ENCODE measurements around the gene PPP2R2D. TPM values are rescaled to one million over a fixed set of nuclear protein-coding genes. Genes with fewer than 3 reads are reported as not detected.

Gene PPP2R2D
- total RNA-seq, 2 experiments from 2014 or later: 32.6 to 32.9 TPM

DNA sequence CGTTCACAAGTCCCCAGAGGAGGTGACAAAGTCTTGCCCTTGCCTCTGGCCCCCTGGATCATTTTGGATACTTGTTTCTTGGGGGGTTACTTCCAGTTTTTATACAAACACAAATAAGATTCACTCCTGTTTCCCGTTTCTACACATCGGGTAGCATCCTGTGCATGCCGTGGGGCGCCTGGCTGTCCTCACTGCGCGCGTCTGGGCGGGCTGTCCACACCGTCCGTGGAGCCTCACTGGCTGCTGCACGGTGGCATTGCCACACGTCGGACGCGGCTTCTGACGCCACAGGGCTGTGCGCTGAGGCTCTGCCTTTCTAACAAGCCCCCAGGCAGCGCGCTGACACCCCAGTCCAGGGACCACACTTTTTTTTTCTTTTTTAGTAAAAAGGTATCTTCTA is 62.5 kb downstream of the PPP2R2D start:
- H3K4me1 ChIP-seq (ENCODE audit: insufficient read depth, low read length): peaks cover 17% of the 10 kb centered on the region
- no peak overlapping the region for H3K4me3 ChIP-seq (ENCODE audit: low read length)
- POLR2A ChIA-PET: no interaction called here
- TF ChIP-seq, protein P1, sequence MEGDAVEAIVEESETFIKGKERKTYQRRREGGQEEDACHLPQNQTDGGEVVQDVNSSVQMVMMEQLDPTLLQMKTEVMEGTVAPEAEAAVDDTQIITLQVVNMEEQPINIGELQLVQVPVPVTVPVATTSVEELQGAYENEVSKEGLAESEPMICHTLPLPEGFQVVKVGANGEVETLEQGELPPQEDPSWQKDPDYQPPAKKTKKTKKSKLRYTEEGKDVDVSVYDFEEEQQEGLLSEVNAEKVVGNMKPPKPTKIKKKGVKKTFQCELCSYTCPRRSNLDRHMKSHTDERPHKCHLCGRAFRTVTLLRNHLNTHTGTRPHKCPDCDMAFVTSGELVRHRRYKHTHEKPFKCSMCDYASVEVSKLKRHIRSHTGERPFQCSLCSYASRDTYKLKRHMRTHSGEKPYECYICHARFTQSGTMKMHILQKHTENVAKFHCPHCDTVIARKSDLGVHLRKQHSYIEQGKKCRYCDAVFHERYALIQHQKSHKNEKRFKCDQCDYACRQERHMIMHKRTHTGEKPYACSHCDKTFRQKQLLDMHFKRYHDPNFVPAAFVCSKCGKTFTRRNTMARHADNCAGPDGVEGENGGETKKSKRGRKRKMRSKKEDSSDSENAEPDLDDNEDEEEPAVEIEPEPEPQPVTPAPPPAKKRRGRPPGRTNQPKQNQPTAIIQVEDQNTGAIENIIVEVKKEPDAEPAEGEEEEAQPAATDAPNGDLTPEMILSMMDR (IDR thresholded peaks at IDR 0.05): no peak
- H3K27ac ChIP-seq (ENCODE audit: low read depth in 1 of 2, low read length in 2 of 2): no peak overlapping the region
- Mint-ChIP-seq H3K27ac (peak overlapping the region; percentile 66), H3K27me3 (no peaks in the 10 kb centered on the region), H3K4me3 (no peak overlapping the region), H3K36me3 (ENCODE audit: low read depth) (peaks cover 28% of the 10 kb centered on the region), H3K9me3 (no peaks in the 10 kb centered on the region), H3K4me1 (ENCODE audit: low read depth) (peaks cover 27% of the 10 kb centered on the region)
- intact Hi-C loops (cut with DNase I, micrococcal nuclease): no loop called here
- CTCF ChIA-PET: no interaction called here
- no peak for ATAC-seq (ENCODE audit: poor library complexity)
- H3K36me3 ChIP-seq (ENCODE audit: insufficient read depth, low read length): peaks cover 13% of the 10 kb centered on the region
- H3K27me3 ChIP-seq (ENCODE audit: control insufficient read depth in 1 of 2, insufficient read depth in 2 of 2, low read length in 2 of 2): no peaks in the 10 kb centered on the region
- no peak for DNase-seq
- no peaks in the 10 kb centered on the region for H3K9me3 ChIP-seq (ENCODE audit: control insufficient read depth in 1 of 2, insufficient read depth in 1 of 2, low read length in 2 of 2)

DNA sequence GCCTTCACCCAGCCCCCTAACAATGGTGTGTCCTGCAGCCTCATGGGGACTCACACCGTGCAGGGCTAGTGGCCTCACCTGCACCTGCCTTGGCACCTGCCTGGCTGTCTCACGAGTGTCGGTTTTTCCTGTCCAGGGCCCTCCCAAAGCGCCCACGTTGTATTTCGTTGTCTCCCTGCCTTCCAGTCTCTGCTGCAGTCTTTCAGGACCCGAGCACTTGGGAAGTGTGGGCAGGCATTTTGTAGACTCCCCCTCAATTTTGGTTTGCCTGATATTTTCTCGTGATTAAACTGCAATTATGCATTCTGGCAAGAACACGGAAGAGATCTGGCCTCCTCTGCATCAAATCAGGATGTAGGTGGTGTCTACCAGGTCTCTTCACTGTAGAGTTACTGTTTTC is 63.0 kb downstream of the PPP2R2D start:
- H3K4me3 Mint-ChIP-seq: peak overlapping the region; percentile 30
- Histone ChIP-seq H3K27ac (ENCODE audit: low read depth in 1 of 2, low read length in 2 of 2) (no peak overlapping the region), H3K27me3 (ENCODE audit: control insufficient read depth in 1 of 2, insufficient read depth in 2 of 2, low read length in 2 of 2) (no peaks in the 10 kb centered on the region), H3K36me3 (ENCODE audit: insufficient read depth, low read length) (peaks cover 18% of the 10 kb centered on the region), H3K4me1 (ENCODE audit: insufficient read depth, low read length) (peaks cover 17% of the 10 kb centered on the region), H3K4me3 (ENCODE audit: low read length) (no peak overlapping the region), H3K9me3 (ENCODE audit: control insufficient read depth in 1 of 2, insufficient read depth in 1 of 2, low read length in 2 of 2) (no peaks in the 10 kb centered on the region)
- POLR2A ChIA-PET: interaction anchor here (2.6 kb wide), 1 partner anchor 17 kb away, joined by 8 read pairs; the partner anchor contains the start of gene BNIP3
- CTCF ChIA-PET: no interaction called here
- H3K9me3 Mint-ChIP-seq: no peaks in the 10 kb centered on the region
- DNase-seq (no peak), ATAC-seq (ENCODE audit: poor library complexity) (no peak)
- peaks cover 27% of the 10 kb centered on the region for H3K4me1 Mint-ChIP-seq (ENCODE audit: low read depth)
- H3K27me3 Mint-ChIP-seq: no peaks in the 10 kb centered on the region
- H3K36me3 Mint-ChIP-seq (ENCODE audit: low read depth): peaks cover 33% of the 10 kb centered on the region
- TF ChIP-seq, protein P1 (IDR thresholded peaks at IDR 0.05): no peak
- intact Hi-C loops (cut with DNase I, micrococcal nuclease): no loop called here
- H3K27ac Mint-ChIP-seq: peak overlapping the region; percentile 66

DNA sequence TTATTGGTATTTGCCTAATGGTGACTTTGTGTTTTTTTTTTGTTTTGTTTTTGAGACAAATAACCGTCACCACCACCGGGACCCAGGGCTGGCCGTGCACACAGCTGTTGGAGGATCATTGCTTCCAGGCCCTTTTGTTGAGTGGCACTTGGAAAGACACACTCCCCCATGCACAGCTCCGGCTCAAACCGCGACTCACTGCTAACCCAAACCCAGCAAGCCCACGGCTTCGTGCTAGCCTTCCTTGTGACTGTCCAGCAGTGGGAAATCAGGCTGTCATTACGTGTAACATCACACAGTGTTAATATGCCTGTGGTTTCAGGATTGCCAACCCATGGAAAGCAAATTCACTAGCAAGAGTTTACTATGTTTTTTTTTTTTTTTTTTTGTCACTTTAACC is 63.5 kb downstream of the PPP2R2D start:
- no peak for DNase-seq
- H3K4me3 ChIP-seq (ENCODE audit: low read length): no peak overlapping the region
- intact Hi-C loops (cut with DNase I, micrococcal nuclease): no loop called here
- H3K36me3 ChIP-seq (ENCODE audit: insufficient read depth, low read length): peaks cover 23% of the 10 kb centered on the region
- Mint-ChIP-seq H3K4me1 (ENCODE audit: low read depth) (peaks cover 27% of the 10 kb centered on the region), H3K27me3 (no peaks in the 10 kb centered on the region), H3K9me3 (no peaks in the 10 kb centered on the region), H3K27ac (peak overlapping the region; percentile 66), H3K4me3 (no peak overlapping the region), H3K36me3 (ENCODE audit: low read depth) (peaks cover 38% of the 10 kb centered on the region)
- no peaks in the 10 kb centered on the region for H3K9me3 ChIP-seq (ENCODE audit: control insufficient read depth in 1 of 2, insufficient read depth in 1 of 2, low read length in 2 of 2)
- ATAC-seq (ENCODE audit: poor library complexity): no peak
- TF ChIP-seq, protein P1 (IDR thresholded peaks at IDR 0.05): no peak
- H3K4me1 ChIP-seq (ENCODE audit: insufficient read depth, low read length): peaks cover 17% of the 10 kb centered on the region
- CTCF ChIA-PET: interaction anchor here (0.7 kb wide), 1 partner anchor 58 kb away, joined by 3 read pairs; no protein-coding TSS in a partner anchor
- POLR2A ChIA-PET: interaction anchor here (0.7 to 2.6 kb wide), 3 partner anchors 17 to 63 kb away, joined by 3 to 8 read pairs (median 5); partner anchors contain the start of genes BNIP3 and PPP2R2D
- H3K27me3 ChIP-seq (ENCODE audit: control insufficient read depth in 1 of 2, insufficient read depth in 2 of 2, low read length in 2 of 2): no peaks in the 10 kb centered on the region
- H3K27ac ChIP-seq (ENCODE audit: low read depth in 1 of 2, low read length in 2 of 2): no peak overlapping the region

Data from CD4-positive, alpha-beta T cell (primary cell).